Myocyte (in vitro differentiated cells): ENCODE results near the gene RIMS4. TPM values are rescaled to one million over a fixed set of nuclear protein-coding genes. Genes with fewer than 3 reads are reported as not detected.
"Not testable (repeated sequence)": the region's sequence is repeated elsewhere in the genome, so short reads cannot be mapped to it uniquely, and the experiment has no call there.

Experiments used
- DNase-seq: peaks from one replicate; pipeline ENCODE4 v3.0.0-alpha.2; 2012; ENCODE audit warnings: low read depth
- total RNA-seq: library from RNA; depleted of rRNA; stranded (reverse); fragments of >200 nt; gene quantifications from 2 replicates; pipeline ENCODE4 v1.2.3, GENCODE V29; 2014

Gene RIMS4
- total RNA-seq, 1 donor from 2014 or later, result not detected

DNA sequence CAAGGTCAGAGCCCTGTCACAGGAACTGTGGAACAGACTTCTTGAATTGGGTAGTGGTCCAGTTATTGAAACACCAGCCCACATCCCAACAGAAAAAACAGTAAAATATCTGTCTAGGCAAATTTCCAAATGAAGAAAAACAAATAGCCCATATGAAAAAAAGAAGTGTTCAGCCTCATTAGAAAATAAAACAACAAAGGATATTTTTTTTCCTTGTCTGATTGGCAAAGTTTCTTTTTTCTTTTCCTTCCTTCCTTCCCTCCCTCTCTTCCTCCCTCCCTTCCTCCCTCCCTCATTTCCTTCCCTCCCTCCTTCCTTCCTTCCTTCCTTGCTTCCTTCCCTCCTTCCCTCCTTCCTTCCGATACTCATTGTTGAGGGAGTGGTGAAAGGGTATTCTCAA lies 20.6 kb upstream of the RIMS4 start:
- no peak for DNase-seq

DNA sequence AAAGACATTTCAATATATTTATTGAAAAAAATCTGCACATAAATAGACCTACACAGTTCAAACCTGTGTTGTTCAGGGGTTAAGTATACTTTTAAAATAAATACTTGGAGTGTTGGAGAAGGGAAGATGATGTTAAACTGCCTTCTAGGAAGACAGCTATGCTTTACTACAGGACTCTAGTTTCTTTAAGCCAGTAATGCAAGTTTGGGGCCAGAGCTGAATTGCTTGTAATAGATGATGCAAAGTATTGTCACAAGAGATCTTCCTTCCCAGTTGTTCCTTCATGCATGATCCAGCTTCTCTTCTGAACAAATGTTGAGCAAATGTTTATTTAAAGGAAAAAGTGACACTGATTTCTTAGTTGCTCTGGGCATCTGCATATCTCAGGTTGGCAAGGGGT lies 20.2 kb upstream of the RIMS4 start:
- no peak for DNase-seq

DNA sequence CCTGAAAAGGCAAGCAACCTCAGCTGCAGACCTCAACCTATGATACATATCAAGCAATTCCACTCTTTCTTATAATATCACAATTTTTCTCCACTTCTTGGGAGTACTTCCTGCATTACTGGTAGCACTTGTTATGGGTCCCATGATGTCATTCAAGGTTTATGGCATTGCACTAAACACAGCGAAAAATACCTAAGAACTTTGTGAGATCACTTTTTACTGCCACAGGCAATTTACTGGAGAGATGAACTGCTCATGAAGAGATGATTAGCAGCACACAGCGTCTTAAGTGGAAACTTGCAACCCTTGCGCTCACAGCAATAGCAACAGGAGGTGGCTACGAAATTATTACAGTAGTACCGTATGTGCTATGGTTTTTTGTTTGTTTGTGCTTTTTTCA lies 19.3 kb upstream of the RIMS4 start:
- no peak for DNase-seq

DNA sequence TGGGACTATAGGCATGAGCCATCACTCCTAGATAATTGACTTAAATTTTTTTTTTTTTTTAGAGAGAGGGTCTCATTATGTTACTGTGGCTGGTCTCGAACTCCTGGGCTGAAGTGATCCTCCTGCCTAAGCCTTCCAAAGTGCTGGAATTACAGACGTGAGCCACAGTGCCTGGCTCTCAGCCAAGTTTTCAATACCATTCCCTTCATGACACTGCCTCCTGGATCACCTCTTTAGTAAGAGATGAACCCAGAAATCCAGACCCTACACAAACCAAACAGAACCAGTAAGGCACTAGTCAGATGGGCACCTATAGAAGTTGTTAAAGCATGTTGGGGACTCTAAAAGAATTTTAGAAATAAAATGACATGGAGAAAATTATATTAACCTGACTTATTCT lies 18.3 kb upstream of the RIMS4 start:
- DNase-seq, result no peak

DNA sequence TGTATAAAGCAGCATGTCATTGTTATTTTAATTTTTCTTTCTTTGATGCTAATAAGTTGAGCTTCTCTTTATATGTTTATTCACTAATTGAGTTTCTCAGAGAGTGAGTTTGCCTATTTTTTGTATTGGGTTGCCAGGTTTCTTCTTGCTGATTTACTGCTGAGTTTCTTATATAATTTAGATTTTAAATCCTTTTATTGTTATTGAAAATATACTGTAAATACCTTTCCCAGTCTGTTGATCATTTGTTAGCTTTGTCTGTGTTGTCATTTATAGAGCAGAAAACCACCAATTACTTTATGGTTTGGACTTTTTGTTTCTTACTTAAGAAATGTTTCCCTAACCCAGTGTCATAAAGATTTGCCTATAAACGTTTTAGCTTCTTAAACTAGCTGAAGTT lies 17.1 kb upstream of the RIMS4 start:
- no peak for DNase-seq

DNA sequence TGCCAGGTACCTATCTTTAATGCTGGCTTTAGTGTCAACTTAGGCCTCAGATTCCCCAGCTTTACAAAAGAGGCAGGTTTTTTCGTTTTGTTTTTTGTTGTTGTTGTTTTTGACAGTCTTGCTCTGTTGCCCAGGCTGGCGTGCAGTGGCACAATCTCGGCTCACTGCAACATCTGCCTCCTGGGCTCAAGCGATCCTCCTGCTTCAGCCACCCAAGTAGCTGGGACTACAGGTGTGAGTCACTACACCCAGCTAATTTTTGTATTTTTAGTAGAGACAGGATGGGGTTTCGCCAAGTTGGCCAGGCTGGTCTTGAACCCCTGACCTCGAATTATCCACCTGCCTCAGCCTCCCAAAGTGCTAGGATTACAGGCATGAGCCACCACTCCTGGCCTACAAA lies 11.2 kb upstream of the RIMS4 start:
- not testable (repeated sequence) for DNase-seq

DNA sequence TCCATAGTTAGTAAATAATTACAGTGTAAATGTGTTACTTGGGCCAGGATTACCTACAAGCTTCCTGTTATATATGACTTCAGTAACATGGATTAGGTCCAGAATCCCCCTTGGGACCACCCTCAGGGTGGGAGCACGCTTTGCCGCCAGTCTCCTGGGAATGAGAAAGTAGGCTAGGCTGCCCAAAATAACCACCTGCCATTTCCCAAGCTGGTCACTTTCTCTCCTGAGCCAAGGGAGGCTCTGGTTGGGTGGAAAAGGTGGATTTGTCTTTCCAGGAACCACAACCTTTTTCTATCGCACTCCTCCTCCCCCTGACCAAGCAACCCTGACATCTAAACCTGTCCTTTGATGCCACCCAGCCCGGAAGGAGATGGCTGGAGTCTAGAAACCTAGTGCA lies 9.6 kb upstream of the RIMS4 start:
- no peak for DNase-seq

DNA sequence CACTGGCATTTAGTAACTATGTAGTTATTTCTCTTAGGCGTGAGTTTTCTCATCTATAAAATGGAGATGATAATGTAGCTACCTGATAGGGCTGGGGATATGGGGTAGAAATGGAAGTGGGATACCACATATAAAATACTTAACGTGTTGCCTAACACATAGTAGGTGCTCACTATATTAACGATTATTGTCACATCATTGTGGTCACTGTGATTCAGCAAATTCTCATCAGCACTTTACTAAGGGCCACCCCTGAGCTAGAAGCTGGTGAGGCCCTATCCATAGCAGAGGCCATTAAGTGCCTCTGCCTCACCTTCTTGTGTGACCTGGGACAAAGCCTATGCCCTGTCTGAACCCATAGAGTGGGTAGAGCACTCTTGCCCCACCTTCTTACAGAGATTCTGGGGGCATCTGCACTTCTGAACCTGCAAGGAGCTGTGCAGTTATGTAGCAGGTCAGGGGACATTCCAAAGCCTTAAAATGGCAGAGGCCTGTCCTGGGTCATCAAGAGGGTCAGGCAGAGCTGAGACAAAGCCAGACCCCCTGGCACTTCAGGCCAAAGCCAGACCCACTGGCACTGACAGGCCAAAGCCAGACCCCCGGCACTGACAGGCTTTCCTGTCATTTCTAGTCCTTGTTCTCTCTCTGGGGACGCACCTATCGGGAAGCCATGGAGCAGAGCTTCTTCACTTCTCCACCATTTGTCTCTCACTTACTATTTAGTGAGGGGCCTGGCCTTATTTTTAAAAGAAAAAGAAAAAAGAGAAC lies 7.0 kb upstream of the RIMS4 start:
- no peak for DNase-seq

DNA sequence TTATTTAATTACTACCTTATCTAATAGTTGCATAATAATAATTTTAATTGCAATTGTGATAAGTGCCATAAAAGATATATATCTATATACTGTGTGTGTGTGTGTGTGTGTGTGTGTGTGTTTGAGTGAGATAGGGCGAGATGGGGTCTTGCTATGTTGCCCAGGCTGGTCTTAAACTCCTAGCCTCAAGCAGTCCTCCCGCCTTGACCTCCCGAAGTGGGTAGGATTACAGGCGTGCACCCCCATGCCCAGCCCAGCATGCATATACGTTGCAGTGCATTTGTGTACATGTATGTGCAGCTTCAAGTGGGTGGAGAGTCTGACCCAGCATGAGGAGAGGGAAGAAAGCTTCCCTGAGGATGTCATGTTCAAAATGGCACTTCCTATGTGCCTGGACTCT lies 4.6 kb upstream of the RIMS4 start:
- DNase-seq, result no peak

DNA sequence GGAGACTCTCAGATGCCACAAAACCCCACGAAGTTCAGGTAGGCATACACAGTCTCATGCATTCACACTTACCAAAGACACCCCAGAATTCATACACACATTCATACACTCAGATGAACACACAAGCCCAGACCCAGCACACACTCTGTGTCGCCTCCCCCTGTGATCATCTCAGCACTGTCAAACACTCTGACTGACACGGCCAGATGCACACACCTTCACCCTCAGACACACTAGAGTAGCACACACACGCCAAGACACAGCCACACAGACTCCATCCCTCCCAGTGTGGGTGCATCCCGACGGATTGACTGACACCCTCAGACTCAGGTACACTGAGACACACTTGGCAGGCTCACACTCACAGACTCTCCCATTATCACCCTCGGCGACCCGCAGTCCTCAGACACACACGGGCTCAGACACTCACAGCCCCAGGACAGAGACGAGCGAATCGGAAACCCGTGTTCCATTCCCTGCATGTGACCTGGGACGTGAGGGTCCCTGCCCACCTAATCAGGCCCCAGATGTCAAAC lies 872 bp upstream of the RIMS4 start:
- DNase-seq, result no peak

DNA sequence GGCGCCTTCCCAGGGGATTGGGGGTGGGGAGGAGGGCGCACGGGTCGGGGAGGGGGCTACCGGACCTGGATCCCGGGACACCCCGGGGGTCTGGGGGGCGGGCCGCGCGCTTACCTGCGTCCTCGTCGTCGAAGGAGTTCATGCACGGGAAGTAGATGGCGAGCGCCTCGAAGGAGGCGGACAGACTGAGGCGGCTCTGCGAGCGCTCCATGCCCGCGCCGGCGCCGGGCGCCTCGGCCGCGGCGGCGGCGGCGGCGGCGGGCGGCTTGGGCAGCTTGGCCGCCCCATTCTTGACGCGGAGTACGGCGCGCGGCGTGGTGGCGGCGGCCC lies 320 bp downstream of the RIMS4 start:
- DNase-seq, result no peak

DNA sequence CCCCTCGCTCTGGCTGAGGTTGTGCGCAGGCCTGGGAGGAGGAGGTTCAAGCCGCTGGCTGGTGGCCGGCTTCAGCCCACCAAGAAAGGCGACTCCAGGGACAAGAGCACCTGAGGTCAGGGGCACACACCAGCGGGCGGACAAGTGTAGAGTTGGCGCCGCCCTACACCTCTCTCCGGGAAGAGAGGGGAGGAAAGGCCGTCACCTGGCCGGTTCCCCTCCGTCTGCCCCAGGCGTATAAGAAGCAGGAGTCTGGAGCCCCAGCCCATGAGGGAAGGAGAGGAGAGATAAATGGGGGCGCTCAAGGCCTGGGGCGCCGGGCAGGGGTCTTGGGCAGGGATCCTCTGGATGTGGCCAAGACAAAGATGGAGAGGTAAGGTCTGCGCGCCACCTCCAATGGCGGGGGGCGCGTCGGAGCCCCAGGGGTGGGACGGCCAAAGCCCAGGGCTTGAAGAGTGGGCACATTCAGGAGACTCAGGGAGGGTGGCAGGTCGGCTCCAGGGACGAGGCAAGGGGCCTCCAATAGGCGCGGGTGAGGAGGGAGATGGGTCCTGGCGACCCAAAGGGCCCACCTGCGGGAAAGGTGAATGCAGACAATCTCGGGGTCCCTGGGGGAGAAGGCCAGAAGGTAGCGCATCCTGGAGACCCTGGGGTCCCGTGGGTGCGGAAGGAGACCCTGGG lies 826 bp downstream of the RIMS4 start:
- DNase-seq, result no peak

DNA sequence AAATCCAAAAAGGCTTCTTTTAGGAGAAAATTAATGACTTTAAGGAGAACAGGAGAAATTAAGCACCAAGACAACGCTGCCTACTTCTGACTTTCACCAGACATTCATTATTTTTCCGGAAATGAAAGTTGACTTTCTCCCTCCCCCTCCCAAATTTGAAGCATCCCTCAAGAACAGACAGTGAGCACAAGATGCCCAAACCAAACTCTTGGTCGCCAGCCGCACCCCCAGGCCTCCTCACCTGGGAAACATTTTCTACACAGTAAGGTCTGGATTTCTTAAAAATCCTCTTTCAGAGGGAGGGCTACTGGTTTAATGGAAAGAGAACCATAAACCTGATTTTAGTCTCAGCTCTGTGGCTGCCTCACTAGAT lies 2.7 kb downstream of the RIMS4 start:
- DNase-seq, result no peak

DNA sequence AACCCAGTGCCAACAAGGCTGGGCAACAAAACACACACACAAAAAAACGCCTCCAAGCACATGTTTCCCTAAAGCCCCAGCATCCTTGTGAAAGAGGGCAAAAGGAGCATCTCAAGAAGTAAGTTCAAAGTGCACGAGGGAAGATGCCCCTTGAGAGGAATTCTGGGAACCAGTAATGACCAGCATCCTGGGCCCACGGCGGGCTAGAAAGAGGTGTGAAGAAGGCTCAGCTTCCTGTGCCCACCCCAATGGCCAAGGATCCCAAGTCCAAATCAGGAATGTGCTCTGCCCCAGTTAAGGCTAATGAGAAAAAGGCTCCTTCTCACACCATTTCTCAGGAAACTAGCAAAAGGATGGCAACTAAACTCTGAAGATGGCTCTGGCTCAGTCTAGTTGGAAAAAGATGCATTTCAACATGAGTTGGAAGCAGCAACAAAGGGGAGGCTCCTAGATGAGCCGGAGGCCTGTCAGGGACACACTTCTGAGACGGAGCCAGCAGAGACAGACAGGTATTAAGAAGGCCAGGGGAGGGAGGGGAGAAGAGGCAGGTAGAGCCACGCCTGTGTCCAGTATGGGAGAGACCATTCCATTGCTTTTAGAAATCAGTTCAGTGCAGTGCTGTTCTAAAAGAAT lies 3.2 kb downstream of the RIMS4 start:
- no peak for DNase-seq

DNA sequence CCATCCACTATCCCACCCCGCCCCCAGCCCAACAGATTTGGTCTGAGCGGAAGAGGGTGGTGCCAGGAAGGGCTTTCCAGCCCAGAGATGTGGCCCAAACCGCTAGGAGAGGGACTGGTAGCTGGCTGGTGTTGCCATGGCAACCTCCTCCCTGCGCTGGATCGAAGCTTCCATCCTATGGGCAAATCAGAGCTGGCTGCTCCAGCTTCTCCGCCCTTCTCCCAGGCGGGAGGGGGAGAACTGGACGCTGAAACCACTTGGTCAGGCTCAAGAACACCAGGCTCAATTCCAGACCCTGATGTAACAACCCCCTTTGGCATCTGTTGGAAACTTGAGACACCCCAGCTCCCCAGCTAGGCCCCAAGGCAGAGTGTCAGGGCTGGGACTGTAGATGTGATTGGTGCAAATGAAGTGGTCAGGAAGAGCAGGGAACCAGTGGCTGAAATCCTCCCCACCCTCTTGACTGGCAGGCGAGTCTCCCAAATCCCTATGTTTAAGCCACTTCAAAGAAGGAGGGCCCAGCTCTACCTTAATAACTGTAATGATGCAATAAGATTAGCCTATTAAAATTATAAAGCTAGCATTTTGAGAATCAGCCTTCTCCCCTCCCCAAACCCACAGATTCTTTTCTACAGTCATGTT lies 4.2 kb downstream of the RIMS4 start:
- peak; percentile 99 for DNase-seq

DNA sequence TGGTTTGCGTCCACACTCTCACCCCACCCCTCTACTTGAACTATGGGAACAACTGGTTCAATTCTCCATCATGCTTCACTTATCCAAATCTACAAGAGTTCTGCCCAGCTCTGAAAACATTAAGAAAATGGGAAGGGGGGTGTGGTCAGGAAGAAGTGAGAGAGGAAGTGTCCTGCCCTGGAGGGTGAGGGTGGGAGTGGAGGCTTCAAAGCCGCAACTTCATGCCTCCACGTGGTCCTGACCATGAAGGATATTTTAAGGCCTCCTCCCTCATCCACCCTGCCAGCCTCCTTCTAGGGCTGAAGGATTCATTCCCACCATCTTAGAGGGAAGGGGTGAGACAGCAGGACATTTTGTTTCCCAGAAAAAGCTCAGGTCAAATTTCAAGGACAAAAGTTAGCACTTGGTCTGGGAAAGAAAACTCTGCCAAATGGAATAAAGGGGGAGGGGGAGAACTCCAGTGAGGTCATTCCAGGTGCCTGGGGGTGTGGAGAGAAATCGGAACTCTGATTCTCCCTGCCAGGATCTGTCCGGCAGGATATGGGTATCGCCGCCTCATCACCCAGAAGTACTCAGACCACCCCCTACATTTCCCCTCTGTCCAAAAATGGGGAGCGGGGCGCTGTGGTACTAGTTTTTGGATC lies 4.9 kb downstream of the RIMS4 start:
- peak; percentile 74 for DNase-seq

DNA sequence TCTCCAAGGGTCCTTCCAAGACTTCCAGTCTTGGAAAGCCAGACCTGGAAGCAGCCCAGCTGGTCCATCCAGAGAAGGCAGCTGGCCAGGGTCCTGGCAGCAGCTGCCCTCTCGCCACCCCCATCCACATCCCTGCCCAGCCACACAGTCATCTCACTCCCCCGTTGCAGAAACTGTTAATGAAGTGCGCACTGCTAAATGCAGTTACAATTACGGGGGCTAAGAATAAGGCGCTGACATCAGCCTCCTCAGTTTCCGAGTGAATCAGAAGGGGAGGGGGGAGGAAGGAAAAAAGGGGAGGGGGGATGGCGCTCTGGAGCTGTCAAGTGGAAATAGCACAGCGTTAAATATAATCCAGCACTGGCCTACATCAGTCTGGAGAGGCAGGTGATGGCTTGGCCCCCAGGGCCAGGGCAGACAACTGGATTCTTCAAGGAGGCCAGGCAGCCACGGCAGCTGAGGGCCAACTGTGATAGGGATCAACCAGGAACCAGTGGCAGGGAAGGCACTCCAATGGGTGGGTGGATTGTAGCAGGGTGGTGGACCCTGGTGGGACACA lies 6.9 kb downstream of the RIMS4 start:
- peak; percentile 92 for DNase-seq

DNA sequence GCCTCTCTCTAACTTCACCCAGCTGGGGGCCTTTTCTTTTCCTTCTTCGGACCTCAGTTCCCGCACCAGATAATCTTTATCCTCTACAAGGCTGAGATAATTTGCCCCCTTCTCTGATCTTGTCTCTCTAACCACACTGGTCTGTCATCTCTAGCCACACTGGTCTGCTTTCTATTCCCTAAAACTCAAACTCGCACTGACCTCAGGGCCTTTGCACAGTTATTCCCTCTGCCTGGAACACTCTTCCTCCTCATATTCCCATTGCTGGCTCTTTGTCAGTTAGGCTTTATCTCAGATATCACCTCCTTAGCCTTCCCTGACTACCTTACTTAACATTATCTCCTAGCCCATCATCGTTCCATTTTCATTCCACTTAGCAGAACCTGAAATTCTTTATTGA lies 7.6 kb downstream of the RIMS4 start:
- DNase-seq, result no peak

DNA sequence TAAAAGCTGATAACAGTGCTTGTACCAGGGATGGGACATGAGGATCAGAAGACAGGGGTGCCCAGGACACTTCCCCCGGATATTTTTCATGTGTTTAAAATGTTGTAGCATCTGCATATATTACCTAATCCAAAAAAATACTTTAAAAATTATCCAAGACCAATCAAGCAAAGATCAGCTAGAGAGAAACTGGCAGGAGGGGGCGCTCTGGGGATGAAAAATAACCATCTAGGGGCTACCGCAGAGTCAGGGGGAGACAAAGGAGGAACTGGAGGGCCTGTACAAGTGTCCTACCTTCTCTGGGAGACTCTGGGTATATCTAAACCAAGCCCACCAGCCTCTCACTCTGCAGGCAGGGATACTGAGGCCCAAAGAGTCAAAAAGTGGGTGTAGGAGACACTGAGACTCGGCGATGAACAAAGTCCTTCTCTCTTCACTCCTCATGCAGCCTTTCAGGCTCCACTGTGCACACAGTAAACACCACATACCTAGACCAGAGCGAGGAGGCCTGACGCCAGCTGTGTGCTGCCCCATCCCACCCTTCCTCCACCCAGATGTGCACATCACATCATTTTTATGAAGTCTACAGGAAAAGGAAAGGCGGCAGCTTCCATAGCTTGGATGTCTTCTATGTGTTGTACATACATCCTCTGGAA lies 9.8 kb downstream of the RIMS4 start:
- peak; percentile 24 for DNase-seq

DNA sequence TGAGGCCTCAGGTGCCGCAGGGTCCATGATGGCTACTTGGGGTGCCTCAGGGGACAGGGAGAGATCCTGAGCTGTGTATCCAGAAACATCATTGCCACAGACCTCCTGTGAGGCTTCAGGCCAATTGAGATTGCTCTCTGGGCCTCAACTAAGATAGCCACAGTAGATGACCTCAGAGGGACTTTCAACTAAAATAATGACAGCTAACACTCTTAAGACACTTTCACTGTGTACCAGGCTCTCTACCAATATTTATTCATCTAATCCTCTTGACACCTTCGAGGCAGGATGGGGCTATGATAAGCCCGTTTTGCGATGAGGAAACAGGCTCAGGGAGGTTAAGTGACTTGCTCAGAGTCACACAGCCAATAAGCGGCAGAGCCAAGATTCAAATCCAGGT lies 10.7 kb downstream of the RIMS4 start:
- DNase-seq, result no peak
